DMS 273 (cell line): ENCODE measurements around the gene ZNF778.

Experiments
- DNase-seq: peaks from one replicate; lab custom pipeline; 2025; ENCODE audit not compliant: unreplicated experiment; lab: John Stamatoyannopoulos, UW

Gene ZNF778

DNA sequence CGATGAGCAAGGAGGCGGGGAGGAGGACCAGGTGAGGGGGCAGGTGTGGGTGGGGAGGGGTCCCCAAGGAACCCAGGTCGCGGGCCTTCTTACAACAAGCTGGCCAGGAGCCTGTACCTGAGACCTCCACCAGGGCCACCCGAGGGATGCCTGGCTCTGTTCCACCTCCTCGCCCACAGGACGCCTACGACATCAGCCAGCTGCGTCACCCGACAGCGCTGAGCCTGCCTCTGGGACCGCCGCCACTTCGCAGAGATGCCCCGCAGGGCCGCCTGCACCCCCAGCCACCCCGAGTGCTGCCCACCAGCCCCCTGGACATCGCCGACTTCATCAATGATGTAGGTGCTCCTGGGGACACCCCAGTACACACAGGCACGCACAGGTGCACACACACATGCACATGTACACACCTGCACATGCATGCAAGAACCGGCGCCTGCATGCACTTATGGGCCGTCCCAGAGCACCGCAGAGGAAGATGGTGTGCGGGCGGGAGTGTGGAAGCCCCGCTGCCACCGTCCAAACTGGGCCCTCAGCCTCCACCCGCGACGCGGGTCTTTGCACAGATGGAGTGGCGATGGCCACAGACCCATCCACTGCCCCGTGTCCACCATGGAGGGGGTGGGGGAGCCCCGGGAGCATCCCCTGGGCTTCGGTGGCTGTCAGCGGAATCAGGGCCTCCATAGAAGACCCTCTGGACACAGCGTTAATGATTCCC lies 23.8 kb upstream of the ZNF778 start:
- no peak for DNase-seq

DNA sequence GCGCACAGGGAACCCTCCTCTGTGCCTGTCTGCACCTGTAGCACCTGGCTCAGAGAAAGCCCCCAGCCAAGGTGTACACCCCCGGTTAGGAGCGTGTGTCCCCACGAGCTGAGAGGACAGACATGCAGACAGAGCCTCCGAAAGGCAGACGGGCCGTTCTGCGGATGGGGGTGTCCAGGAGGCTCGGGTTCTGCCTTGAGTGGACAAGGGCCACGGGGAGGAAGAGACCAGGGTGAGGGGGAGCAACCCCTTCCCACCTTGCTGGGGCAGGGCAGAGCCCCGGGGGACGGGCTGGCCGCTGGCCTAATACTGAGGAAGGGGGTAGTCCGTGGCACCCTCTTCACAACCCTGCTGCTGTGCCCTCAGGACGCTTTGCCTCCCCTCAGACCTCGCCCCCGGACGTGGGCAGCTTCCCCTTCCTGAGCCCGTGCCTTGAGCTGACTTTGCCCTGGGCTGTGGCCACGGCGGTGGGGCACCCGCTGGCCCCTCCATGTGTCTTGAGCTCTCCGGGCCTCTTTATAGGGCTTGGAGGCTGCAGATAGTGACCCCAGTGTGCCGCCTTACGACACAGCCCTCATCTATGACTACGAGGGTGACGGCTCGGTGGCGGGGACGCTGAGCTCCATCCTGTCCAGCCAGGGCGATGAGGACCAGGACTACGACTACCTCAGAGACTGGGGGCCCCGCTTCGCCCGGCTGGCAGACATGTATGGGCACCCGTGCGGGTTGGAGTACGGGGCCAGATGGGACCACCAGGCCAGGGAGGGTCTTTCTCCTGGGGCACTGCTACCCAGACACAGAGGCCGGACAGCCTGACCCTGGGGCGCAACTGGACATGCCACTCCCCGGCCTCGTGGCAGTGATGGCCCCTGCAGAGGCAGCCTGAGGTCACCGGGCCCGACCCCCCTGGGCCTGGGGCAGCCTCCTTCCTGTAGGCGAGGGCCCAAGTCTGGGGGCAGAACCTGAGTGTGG lies 22.9 kb upstream of the ZNF778 start:
- DNase-seq, result no peak

DNA sequence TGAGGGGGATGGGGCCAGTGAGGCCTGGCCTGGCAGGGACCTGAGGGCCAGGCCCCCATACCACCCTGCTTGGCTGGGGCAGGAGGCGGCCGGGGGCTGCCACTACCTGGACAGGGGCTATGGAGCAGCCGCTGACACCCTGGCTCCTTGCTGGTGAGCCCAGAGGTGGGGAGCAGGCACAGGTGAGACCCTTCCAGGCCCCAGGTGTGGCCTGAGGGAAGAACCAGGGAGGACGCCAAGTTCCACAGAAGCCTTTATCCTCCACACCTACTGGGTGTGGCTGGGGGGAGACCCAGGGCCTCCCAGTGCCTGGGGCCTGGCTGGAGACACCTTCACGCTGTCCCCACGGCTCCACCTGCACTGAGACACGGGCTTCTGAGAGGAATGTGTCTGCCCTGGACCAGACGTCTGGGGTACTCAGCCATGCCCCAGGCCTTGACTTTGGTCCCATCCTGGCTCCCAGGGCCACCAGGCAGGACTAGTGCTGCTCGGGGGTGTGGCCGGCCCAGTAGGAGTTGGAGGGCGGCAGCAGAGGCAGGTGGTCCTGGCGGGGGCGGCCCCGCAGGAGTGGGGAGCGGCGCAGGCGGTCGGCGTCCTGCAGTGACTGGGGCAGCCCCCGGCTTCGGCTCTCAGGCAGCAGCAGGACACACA lies 21.9 kb upstream of the ZNF778 start:
- no peak for DNase-seq

GRCh38 chr16:89197033-89197632 lies 20.4 kb upstream of the ZNF778 start:
- DNase-seq, result no peak

- no peak for DNase-seq
Measured at GRCh38 chr16:89197633-89198416, 19.7 kb upstream of the ZNF778 start.

DNA sequence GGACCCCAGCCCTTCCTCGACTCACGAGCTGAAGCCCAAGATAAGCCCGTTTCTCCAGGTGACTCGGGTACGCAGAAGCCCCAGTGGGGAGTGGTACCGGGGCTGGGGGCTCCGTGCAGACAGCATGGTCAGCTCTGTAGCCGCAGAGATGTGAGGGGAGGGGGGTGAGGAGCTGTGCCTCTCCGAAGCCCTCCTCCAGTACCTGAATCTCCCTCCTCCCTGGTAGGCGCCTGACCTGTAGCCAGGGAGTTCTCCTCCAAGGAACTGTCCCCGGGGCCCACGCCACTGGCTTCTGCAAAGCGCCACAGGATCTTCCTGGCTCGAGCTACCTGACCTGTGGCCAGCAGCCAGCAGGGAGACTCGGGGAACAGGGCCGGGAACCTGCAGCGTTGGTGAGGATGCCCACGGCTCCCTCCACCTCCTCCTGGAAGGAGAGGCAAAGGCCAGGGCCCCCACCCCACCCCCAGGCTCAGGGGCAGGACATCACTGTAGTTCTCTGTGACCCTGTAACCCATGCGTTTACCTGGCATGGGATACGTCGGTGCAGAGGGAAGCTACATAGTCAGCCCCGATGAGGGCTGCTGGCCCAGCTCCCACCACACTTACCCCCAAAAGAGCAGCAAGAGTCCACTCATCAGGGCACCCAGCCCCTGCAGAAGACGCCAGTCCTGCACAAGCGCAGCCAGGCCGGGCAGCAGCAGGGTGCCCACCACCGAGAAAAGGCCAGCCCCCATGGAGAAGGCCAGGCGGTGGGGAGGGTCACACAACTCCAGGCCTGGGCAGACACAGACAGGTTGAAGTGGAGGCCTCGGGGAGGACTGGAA lies 18.9 kb upstream of the ZNF778 start:
- DNase-seq, result no peak

- no peak for DNase-seq
Measured at GRCh38 chr16:89199241-89200123, 18.0 kb upstream of the ZNF778 start.

DNA sequence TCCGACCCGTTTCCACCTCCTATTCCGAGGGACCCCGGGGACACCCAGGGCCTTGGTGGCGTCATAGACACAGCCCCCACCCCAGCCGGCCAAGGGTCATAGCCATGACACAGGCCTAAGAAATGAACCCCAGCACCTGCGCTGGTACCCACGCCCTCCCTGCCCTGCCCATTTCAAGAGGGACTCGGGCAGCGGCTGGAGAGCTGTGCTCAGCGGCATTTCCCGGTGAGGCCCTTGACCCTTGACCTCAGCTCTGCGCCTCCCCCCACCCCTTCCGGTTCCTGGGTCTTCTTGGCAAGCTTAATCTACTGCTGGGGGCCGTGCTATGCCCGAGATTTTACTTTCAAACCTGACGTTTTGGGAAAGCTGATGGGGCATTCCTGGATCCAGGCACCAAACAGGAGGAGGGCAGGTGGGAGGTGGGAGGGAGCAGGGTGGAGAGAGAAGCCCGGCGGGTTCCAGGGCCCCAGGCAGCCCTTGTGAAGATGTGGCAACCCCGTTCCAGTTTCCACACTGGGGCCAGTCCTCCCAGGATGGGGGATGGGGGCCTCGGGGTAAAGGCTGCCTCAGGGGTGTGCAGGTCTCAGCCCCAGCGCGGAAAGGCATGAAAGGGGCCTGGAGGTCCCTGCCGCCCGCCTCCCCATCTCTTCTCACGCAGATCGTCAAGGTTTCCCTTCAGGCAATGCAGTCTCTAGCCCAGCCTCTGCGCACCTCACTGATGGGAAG lies 17.2 kb upstream of the ZNF778 start, which contains the start of gene SLC22A31:
SLC22A31 (minus strand) TSS at position 414 of the 726 bp plus-strand sequence; CDS start at position 378, 36 bp downstream.
- peak; percentile 53 for DNase-seq

- no peak for DNase-seq
Measured at GRCh38 chr16:89200850-89201411, 16.6 kb upstream of the ZNF778 start.

GRCh38 chr16:89201439-89202377 lies 15.8 kb upstream of the ZNF778 start:
- DNase-seq, result peak; percentile 94

GRCh38 chr16:89202422-89203215 lies 14.9 kb upstream of the ZNF778 start:
- no peak for DNase-seq

DNA sequence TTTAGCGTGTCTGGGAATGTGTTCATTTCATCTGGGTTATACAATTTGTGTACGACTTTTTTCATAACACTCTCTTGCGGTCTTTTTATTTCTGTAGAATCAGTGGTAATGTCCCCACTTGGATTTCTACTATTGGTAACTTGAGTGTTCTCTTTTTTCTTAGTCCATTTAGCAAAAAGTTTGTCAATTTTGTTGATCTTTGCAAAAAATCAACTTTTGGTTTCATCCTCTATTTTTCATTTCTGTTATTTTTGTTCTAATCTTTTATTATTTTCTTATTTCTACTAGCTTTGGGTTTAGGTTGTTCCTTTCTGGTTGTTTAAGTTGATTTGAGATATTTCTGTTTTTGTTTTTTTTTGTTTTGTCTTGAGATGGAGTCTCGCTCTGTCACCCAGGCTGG lies 9.5 kb upstream of the ZNF778 start:
- DNase-seq, result no peak

DNA sequence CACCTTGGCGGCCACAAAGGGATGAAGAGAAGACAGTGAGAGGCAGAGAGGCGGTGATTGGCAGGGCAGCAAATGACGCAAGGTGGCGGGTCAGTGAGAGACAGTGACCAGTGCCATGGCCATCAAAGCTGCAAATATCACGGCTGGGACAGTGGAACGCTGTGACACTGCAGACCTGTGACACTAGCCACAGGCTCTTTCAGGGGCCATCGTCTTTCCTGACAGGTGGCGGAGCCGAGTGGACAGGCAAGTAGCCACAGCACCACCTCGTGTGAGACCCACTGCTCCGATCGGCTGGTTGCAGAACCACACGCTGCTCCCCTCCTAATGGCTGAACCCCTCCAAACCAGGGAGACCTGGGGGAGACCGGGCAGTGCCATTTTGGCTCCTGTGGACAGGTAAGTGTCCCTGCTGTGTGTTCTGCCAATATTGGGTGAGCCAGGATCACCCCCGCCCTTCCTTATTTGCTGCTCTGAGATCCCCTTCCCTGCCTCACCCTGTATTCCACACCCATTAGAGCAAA lies 7.9 kb upstream of the ZNF778 start:
- no peak for DNase-seq

- peak; percentile 67 for DNase-seq
Measured at GRCh38 chr16:89210165-89210903, 7.2 kb upstream of the ZNF778 start.
